ENCODE data around the gene PTPRN2. TPM values are rescaled to one million over a fixed set of nuclear protein-coding genes. Genes with fewer than 3 reads are reported as not detected.
"Not testable (repeated sequence)": the region's sequence is repeated elsewhere in the genome, so short reads cannot be mapped to it uniquely, and the experiment has no call there.

The PTPRN2 gene
- total and polyA plus RNA-seq, 8 donors: 12.2 to 49.2 (median 31.8) TPM

DNA sequence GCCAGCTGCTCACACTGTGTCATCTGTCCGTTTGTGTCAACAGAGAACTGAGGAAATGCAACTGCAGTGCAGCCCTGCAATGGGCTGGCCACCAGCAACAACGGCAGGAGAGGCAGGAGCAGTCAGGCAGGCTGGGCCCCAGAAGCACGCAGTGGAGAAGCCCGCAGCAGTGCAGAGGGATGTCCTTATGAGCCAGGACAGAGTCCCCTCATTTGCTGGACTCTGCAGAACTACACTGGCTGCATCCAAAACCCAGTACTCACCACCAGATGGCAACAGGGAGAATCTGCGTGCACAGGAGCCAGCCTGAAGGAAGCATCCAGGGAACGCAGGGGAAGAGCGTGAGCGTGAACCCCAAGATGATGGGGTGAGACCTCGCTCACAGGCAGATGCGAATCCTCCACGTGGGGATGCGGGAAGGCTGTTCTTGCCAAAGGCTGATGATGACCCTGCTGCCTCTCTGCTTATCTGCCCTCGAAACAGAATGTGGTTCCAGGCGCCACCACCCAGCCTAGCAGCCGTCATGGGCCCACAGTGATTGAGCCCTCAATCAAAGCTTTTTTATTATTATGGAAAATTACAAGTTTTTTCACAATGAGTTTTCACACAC is 232.1 kb downstream of the PTPRN2 start:
- no peaks in the 10 kb centered on the region for H3K9me3 ChIP-seq
- no peak overlapping the region for H3K4me3 ChIP-seq
- H3K36me3 ChIP-seq: no peaks in the 10 kb centered on the region
- no peak overlapping the region for H3K27ac ChIP-seq
- 80 to 83% methylated on average over 15 of the region's 15 CpGs for WGBS, 2 donors
- intact Hi-C loops (cut with DNase I): no loop called here
- no peaks in the 10 kb centered on the region for H3K4me1 ChIP-seq
- no peaks in the 10 kb centered on the region for H3K27me3 ChIP-seq
- TF ChIP-seq, protein P1, sequence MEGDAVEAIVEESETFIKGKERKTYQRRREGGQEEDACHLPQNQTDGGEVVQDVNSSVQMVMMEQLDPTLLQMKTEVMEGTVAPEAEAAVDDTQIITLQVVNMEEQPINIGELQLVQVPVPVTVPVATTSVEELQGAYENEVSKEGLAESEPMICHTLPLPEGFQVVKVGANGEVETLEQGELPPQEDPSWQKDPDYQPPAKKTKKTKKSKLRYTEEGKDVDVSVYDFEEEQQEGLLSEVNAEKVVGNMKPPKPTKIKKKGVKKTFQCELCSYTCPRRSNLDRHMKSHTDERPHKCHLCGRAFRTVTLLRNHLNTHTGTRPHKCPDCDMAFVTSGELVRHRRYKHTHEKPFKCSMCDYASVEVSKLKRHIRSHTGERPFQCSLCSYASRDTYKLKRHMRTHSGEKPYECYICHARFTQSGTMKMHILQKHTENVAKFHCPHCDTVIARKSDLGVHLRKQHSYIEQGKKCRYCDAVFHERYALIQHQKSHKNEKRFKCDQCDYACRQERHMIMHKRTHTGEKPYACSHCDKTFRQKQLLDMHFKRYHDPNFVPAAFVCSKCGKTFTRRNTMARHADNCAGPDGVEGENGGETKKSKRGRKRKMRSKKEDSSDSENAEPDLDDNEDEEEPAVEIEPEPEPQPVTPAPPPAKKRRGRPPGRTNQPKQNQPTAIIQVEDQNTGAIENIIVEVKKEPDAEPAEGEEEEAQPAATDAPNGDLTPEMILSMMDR (IDR thresholded peaks at IDR 0.05): no peak
- ATAC-seq: no peak
- peak in 1 of 6 donors; percentile 21 for DNase-seq
- no peak for FAIRE-seq

DNA sequence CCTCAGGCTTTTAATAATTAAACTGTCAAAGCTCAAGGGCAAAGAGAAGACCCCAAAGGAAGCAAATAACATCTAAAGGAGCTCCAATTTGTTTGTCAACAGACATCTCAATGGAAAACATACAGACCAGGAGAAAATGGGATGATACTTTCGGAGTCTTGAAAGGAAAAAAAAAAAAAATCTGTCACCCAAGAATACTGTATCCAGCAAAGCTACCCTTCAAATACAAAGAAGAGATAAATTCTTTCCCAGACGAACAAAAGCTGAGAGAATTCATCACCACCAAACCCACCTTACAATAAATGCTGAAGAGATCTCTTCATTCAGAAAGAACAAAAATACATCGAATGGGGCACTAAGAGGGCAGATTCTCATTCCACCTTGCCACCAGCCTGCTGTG is 232.8 kb downstream of the PTPRN2 start:
- Histone ChIP-seq H3K4me3 (no peak overlapping the region), H3K4me1 (no peaks in the 10 kb centered on the region), H3K36me3 (no peaks in the 10 kb centered on the region), H3K27me3 (no peaks in the 10 kb centered on the region), H3K9me3 (no peaks in the 10 kb centered on the region), H3K27ac (no peak overlapping the region)
- FAIRE-seq (no peak), ATAC-seq (no peak), DNase-seq (no peak)
- WGBS, 2 donors: 85 to 89% methylated on average over 3 of the region's 3 CpGs
- intact Hi-C loops (cut with DNase I): no loop called here
- TF ChIP-seq, protein P1 (IDR thresholded peaks at IDR 0.05): no peak

DNA sequence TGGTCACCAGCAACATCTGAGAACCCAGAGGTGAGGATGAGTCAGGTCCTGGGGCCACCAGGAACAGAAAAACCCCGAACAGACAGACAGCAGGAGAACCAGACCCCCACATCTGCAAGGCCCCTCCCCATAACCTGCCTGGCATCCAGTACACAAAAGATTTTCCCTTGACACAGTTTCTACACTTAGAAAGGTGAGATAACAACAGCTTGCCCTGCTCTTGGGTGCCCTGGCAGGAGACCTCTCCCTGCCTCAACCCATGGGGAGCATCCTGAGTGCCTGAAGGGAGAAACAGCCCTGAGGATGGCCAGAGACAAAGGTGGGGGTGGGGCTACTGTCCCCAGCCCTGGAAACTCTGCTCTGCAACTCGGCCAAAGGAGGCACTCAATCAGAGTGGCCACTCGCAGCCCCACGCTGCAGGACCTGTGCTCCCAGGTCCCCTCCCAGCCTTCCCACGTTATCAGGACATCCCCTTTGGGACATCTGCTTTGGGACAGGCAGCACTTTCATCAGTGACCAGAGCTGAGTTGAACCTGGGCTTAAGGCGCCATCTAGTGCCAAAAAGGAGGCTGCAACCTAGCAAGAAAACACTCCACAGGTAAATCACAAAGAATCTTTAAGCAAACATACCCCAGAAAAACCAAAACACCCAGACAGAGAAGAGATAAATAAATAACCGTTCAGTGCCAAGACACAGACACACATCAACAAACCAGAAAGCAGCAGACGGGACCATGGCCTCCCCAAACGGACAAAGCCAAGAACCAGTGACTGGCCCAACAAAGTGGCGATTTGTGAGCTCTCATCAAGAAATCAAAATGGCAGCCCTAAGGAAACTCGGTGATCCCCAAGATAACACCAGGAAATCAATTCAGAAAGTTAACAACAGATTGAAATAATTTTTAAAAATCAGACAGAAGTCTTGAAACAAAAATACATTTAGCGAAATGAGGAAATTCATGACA is 233.7 kb downstream of the PTPRN2 start:
- ATAC-seq (no peak), FAIRE-seq (no peak), DNase-seq (peak in 1 of 6 donors; percentile 23)
- H3K4me1 ChIP-seq: no peaks in the 10 kb centered on the region
- no peak overlapping the region for H3K27ac ChIP-seq
- WGBS, 2 donors: 67 to 75% methylated on average over 12 of the region's 12 CpGs
- no peaks in the 10 kb centered on the region for H3K36me3 ChIP-seq
- no peak overlapping the region for H3K4me3 ChIP-seq
- intact Hi-C loops (cut with DNase I): no loop called here
- H3K27me3 ChIP-seq: no peaks in the 10 kb centered on the region
- H3K9me3 ChIP-seq: no peaks in the 10 kb centered on the region
- TF ChIP-seq, protein P1 (IDR thresholded peaks at IDR 0.05): no peak

DNA sequence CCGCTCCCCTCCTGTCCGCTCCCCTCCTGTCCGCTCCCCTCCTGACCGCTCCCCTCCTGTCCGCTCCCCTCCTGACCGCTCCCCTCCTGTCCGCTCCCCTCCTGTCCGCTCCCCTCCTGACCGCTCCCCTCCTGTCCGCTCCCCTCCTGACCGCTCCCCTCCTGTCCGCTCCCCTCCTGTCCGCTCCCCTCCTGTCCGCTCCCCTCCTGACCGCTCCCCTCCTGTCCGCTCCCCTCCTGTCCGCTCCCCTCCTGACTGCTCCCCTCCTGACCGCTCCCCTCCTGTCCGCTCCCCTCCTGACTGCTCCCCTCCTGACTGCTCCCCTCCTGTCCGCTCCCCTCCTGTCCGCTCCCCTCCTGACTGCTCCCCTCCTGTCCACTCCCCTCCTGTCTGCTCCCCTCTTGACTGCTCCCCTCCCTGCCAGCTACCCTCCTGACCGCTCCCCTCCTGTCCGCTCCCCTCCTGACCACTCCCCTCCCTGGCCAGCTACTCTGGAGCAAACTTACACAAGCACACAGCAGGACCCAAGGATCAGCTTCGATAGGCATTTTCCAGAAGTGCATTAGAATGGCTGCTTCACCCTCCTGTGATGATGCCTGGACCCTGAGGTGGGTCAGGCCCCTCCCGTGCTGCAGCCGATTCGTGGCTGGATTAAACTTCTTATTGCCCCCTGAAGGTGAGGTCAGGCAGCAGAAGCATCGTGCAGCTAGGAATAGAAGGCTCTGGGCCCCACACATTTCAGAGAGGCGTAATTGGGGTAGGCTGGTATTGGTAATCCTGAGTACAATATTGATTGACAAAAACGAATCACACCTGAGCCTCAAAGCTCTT is 235.5 kb downstream of the PTPRN2 start:
- FAIRE-seq; H3K27me3 ChIP-seq; ATAC-seq; H3K9me3 ChIP-seq; H3K36me3 ChIP-seq; H3K27ac ChIP-seq; intact Hi-C loops (cut with DNase I); H3K4me3 ChIP-seq; H3K4me1 ChIP-seq: not testable (repeated sequence)
- 84 to 86% methylated on average over 20 to 28 of the region's 30 CpGs for WGBS, 2 donors
- DNase-seq: peak in 1 of 6 donors; percentile 8

DNA sequence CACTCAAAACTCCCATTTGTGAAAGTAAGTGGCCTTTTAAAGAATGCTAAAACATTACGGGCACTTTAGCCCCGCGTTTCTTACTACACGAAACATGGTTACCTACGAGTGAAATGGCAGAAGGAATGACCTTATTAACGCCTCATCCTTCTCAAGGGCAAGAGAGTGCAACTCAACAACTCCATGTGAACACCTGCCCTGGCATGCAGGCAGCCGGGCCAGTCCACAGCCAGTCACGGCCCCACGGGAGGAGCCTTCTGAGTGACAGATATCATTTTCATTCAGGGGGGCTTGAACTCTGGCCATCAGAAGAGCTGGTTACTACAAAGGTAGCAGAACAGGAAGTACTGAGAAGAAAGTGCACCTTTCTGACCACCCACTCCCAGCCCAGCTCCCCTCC is 236.1 kb downstream of the PTPRN2 start:
- ATAC-seq: no peak
- no peaks in the 10 kb centered on the region for H3K27me3 ChIP-seq
- DNase-seq: peak in 1 of 6 donors; percentile 35
- H3K36me3 ChIP-seq: no peaks in the 10 kb centered on the region
- FAIRE-seq: no peak
- H3K4me1 ChIP-seq: no peaks in the 10 kb centered on the region
- intact Hi-C loops (cut with DNase I): no loop called here
- WGBS, 2 donors: 76 to 83% methylated on average over 9 of the region's 9 CpGs
- TF ChIP-seq, protein P1 (IDR thresholded peaks at IDR 0.05): no peak
- no peak overlapping the region for H3K4me3 ChIP-seq
- H3K27ac ChIP-seq: no peak overlapping the region
- no peaks in the 10 kb centered on the region for H3K9me3 ChIP-seq
